GM19240 (cell line): ENCODE results near the gene ALKBH3.

Experiments
- DNase-seq: peaks from one replicate; pipeline ENCODE4 v3.0.0; 2011; ENCODE audit warnings: low spot score; ENCODE audit not compliant: insufficient read length

Gene ALKBH3

DNA sequence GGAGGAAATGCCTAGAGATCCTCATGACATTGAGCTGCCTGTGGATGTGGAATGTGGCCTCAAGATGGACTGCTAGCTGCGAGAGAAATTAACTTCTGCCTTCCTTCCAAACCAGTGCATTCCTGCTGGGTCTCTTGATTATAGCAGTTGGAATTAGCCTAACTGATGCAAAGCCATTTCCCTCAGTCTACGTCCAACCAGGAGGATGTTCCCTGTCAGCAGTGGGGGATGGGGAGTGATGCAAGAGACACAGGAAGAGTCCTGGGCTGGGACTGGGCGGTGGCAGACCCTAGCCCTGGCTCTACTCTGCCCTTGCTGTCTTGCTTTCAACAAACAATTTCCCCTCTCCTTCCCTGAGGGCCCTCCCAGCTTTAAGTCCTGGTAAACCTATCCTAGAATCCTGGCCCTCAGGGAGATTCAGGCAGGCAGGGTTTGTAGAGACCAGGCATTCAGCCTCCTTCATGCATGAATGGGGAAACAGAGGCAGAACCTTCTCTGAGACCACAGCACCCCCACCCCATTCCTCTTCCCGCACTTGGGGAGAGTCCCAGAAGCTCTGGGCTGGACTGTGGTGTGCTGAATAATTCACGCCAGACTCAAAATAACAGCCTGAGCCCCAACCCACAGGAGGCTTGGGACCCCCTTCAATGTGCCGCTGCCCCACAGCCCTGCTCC, 78.8 kb downstream of the ALKBH3 start:
- DNase-seq, result no peak

DNA sequence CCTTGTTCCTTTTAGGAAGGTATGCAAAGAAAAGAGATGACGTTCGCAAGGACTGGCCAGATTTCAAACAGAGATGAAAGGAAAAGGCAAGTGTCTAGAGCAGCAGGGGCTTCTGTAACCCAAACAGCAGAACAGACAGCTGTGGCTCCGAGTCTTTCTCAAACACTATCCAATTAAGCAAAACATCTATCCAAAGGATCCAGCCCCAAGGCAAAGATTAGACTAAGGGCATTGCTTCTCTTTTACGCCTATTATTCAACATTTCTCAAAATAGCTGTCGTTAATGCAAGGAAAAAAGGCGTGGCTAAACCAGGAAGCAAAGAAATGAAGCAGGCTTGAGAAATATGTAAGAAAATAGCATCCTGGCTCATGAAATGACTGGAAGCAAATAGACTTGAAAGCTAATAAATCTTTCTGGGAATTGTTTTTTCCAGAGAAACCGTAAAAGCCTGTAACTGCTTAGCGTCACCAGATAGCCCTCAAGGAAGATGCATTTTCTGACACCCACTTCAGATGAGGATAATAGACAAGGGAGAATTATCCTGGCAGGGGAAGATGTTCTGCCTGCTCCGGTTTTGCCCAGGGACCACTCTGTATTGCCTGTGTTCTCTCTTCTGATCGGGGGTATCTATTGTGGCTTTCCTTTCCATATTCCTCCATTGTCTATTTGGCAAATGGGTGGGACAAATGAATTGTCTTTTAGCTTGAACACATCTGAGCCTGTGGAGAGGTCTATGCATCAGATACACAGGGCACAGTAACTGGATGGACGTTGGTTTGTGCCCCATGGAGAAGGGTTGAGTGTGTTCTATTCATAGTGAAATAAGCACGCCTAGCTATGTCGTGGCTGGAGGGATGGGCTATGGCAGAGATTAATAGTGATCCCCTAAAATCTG, 82.0 kb downstream of the ALKBH3 start:
- no peak for DNase-seq

DNA sequence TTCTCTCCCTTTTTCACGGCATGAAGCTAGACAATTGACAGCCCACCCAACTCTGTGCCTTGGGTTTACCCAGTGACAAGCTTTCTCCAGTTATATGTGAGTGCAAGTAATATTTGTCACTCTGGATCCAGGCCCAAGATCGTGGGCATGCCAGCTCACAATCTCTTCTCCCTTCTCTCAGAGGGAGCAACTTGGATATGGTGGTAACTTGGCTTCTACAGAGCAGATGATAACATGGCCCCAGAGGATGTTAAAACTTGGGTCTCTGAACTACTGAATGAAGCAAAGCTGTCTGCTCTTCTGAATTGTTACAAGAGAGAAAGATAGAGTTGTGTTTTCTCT, 82.6 kb downstream of the ALKBH3 start:
- DNase-seq, result no peak

DNA sequence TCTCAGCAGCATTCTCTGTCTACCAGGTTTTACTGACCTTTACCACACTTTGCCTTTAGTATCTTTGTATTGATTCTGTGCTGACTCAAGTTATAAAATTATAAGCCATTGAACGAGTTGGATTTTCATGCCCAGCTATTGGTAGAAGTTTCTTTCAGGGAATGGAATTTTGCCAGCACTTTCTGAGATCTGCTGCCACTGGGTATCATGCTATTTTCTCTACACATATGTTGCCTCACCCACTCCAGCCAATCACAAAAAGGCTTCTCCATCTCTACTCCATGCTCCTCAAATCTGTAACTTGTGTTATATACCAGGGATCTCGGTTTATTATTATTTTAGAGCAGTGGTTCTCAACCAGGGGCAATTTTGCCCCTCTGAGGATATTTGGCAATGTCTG, 87.0 kb downstream of the ALKBH3 start:
- DNase-seq, result no peak

DNA sequence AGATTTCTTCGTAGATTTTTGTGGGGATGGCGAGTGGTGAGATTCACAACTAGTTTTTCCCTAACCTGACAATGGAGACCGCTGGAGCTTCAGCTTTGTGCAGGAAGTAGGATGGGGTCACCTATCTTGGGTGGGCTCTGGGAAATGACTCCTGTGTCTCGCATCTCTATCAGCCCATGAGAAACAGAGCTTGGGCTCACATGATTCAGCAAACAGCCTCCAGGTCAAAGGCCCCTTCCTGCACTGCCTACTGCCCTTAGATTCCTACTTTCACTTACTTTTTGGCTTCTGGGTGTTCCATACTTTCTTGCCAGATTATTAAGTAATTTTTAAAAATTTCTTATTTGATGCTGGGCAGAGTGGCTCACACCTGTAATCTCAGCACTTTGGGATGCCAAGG, 88.1 kb downstream of the ALKBH3 start:
- no peak for DNase-seq

DNA sequence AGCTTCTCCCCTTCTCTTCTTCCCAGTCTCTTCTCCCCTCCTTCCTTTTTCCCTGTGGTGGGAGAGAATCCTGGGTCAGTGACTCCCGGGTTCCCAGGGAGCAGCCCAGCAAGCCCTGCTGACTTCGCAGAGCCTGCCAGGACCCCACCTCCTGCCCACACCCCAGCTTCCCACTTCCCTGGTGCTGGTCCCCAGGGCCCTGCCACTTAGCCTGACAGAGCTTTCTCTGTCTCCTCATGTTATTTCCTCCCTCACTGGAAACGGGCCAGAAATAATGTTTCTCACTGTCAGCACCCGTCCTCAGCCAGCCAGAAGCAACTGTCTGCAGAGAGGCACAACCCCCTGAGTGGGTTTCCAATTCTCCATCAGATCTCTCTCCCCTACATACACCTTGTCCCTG, 88.9 kb downstream of the ALKBH3 start:
- DNase-seq, result no peak
